Retinal pigment epithelial cell (primary cell): ENCODE measurements around the gene HS6ST1.

Source experiments
- DNase-seq: peaks from one replicate; pipeline ENCODE4 v3.0.0-alpha.2; 2010; ENCODE audit warnings: low read depth
- H3K4me3 ChIP-seq: 2 replicates; pipeline ENCODE4 v1.5.1; 2011; ENCODE audit warnings: mild to moderate bottlenecking, low read length, control low read depth, moderate library complexity
- TF ChIP-seq, protein P1 (sequence below): conservative IDR thresholded peaks from 2 replicates; pipeline ENCODE4 v1.5.1; 2011; ENCODE audit warnings: low read depth, low read length, control low read depth, inconsistent platforms

HS6ST1 gene

DNA sequence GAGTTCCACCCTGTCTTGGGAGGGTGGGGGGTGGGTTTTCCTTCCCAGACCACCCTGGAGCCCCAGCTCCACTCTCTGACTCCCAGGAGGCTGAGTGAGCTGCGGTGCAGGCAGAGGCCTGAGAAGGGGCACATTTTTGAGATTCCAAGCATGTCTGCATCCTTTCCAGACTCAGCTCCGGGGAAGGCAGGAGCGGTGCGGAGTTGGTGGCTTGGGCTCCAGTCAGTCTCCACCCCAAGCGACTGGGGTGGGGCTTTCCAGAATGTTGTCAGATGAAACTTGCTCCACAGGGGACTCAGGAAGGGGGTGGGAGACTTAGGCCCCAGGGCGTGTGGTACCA lies 44.2 kb upstream of the HS6ST1 start:
- peak; percentile 74 for DNase-seq
- TF ChIP-seq, protein P1, sequence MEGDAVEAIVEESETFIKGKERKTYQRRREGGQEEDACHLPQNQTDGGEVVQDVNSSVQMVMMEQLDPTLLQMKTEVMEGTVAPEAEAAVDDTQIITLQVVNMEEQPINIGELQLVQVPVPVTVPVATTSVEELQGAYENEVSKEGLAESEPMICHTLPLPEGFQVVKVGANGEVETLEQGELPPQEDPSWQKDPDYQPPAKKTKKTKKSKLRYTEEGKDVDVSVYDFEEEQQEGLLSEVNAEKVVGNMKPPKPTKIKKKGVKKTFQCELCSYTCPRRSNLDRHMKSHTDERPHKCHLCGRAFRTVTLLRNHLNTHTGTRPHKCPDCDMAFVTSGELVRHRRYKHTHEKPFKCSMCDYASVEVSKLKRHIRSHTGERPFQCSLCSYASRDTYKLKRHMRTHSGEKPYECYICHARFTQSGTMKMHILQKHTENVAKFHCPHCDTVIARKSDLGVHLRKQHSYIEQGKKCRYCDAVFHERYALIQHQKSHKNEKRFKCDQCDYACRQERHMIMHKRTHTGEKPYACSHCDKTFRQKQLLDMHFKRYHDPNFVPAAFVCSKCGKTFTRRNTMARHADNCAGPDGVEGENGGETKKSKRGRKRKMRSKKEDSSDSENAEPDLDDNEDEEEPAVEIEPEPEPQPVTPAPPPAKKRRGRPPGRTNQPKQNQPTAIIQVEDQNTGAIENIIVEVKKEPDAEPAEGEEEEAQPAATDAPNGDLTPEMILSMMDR: no peak
- H3K4me3 ChIP-seq: no peak overlapping the region

DNA sequence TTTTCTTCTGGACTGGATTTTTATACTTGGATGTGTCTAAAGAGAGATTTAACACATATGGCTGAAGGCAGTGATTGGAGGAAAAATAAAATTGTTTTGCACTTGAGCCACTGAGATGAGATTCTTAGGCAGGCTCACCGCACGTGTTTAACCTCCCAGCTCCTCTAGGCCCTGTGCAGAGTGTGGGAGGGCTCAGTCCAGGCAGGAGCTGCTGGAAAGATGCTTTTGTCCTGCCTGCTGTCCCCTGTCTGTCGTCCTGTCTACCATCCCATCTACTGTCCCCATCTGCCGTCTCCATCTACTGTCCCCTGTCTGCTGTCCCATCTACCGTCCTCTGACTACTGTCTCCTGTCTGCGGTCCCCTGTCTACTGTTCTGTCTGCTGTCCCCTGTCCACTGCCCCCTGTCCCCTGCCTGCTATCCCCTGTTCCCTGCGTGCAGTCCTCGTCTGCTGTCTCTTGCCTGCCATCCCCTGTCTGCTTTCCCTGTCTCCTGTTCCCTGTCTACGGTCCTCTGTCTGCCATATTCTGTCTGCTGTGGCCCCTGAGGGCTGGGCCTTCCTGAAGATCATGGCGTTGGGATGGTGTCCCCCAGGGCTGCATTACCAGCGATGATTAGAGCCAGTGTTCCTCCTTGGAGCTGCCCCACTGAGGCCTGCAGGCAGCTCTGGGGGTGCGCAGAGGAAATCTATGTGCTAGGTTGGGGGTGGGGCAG lies 43.7 kb upstream of the HS6ST1 start:
- TF ChIP-seq, protein P1: no peak
- DNase-seq: no peak
- no peak overlapping the region for H3K4me3 ChIP-seq

DNA sequence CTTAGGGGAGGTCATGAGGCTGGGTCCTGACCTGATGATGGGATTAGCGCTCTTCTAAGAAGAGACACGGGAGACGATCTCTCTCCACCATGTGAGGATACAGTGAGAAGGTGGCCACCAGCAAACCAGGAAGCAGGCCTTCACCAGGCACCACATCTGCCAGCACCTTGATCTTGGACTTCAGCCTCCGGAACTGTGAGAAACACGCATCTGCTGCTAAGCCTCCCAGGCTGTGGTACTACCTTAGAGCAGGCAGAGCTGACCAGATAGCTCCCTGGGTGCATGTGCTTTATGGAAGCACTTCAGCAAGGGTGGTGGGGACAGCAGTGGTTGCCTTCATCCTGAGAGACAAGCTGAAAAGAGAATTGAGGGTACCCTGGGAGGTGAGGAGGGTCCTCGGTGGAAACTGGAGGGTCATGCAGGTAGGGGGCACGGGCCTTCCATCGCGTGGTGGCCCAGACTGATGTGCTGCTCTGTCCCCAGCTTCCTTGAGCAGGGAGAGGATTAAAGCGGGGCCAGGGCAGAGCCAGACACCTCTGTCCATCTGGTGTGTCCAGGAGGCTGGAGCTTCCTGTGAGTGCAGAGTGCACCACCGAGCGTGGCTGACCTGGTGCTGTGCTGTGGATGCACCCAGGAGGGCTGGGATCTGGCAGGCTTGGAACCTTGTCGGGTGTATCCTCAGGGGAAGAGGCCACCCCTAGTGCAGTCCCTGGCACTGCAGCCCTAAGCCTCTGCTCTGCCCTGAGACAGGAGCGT lies 42.9 kb upstream of the HS6ST1 start:
- TF ChIP-seq, protein P1: no peak
- no peak for DNase-seq
- no peak overlapping the region for H3K4me3 ChIP-seq

DNA sequence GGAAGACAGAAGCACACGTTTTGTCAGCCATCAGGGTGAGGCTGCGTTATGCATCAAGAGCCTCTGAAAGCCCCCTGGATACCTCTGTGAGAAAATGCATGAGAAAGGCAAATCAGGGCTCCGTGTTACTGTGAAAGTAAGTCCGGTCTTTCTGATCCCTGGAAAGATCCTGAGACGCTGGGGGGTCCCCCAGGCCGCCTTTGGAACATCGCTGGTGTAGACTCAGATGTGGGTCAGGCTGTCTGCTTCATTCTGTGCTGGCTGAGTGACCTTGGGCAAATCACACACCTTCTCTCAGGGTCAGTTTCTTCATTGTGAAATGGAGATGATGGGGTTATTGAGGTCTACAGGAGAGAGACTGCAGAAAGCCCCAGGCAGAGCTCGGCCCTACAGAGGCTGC lies 42.0 kb upstream of the HS6ST1 start:
- H3K4me3 ChIP-seq: no peak overlapping the region
- TF ChIP-seq, protein P1: no peak
- no peak for DNase-seq

DNA sequence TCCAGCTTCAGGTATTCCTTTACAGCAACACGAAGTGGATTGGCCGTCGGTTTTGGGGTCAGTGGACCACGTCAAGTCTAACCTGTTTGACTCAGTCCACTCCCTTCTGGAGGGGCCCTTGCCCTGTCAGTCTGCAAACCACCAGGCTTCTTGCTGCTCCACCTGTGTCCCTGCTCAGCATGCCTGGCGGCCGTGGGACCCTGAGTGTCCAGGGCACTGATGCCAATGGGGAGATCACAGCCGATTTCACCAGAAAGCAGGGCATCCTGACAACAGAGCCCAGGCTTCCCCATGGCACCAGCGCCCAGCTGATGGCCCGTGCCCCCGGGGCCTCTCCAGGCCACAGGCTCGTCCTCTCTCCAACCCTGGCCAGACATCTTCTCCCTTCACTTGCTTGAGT lies 41.2 kb upstream of the HS6ST1 start:
- TF ChIP-seq, protein P1: no peak
- H3K4me3 ChIP-seq: no peak overlapping the region
- DNase-seq: no peak

DNA sequence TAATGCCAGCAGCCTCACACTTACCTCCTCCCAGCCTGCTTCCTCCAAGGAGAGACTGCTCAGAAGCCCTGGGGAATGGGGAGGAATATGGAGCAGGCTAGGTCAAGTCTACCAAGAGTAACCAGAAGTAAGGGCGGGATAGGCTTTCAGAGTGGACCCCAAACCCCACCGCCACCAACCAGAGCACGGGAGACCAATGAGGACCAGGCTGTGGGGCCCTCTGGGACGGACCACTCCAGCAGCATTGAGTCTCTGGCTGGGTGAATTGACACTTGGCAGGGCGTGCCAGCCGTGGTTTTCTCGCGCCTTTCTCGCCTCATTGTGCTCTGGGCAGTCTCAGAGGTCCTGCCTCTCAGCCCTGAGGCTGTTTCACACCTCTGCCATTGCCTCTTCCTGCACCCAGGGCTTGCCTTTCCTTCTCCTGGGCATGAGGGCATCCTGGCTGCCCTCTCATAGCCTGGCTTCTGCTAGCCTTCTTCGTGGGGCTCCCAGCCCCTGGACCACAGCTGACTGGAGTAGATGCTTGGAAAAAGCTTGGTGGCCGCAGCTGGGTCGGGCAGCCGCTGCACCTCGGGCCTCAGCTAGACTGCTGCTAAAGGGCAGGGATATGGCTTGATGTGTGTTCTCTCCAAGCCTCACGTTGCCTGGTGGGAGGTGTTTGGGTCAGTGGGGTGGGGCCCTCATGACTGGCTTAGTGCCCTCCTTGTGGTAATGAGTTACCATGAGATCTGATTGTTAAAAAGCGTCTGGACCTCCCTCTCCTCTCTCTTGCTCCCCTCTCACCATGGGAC lies 40.5 kb upstream of the HS6ST1 start:
- no peak overlapping the region for H3K4me3 ChIP-seq
- DNase-seq: no peak
- TF ChIP-seq, protein P1: no peak
